IPS DF 4.7 (cell line): Measurements from ENCODE around the gene CACTIN.
"Not testable (repeated sequence)": the region's sequence is repeated elsewhere in the genome, so short reads cannot be mapped to it uniquely, and the experiment has no call there.

ENCODE experiments used
- DNase-seq: peaks from one replicate; pipeline ENCODE4 v3.0.0-alpha.2; 2013; ENCODE audit warnings: low spot score; ENCODE audit errors: extremely low read depth

Gene CACTIN

GRCh38 chr19:3626473-3627350 is at the start of gene CACTIN:
Gene CACTIN, minus strand, starts transcription at chr19:3626790. Its CDS starts 28 bp downstream, at chr19:3626762.
- peak; percentile 83 for DNase-seq

DNA sequence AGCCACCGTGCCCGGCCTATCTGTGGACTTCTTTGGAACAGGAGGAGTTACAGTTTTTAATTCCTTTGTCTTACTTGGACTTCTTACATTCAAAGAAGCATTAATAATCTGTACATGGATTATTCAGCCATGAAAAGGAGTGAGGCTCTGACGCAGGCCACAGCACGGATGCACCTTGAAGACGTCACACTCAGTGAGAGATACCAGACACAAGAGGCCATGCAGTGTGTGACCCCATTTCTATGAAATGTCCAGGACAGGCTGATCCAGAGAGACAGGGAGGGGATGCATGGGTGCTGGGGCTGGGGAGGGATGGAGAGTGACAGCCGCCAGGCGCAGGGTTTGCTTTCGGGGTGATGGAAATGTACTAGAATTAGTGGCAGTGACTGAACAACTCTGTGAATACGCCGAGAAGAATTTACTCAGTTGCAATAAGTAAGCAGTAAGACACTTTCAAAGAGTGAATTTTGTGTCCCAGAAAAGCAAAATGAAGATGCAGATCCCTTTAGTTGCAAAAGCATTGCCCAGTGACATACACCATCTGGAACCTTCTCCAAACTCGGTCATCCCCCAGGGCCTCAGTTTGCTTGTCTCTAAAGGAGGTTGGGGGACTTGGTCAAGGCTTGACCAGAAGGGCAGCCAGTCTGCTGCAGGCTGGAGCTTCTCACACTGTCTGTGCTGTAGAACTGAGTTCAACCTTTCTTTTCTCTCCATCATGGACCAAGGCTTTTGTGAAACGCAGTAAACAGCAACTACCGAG is 48.4 kb upstream of the CACTIN start:
- DNase-seq, result no peak

DNA sequence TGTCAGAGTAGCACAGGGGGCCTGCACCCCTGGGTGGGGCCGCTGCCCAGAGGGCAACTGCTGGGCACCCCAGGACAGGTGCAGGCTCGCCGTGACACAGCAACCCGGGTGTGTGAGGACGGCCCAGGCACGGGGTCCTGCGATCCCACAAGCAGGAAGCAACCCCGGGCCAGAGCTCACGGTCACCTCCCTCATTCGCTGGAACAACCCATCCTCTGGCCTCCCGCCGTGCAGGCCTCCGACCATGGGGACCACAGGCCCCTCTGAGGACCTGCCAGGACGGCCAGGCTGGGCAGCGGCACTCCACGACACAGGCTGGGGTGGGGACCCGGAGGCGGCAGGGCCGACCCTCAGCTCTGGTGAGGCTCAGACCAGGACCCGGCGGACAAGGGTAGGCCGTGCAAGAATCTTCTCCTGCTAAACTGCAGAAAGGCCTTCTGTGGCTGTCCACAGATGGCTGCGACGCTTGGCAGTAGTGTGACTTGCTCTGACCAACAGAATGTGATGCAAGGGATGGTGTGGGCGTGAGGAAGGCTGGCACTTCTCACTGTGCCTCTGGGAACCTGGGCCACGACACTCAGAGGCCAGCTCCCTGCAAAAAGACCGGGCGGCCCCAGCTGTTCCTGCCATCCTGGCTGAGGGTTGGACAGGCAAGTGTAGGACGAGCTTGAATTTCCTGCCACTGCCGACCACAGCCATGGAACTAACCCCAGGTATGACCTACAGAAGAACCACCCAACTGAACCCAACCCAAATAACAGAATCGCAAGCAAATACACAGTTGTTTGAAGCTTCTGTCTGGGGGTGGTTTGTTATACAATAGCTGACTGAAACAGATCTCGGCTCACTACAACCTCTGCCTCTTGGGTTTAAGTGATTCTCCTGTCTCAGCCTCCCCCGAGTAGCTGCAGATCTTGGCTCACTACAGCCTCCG is 47.2 kb upstream of the CACTIN start:
- no peak for DNase-seq

DNA sequence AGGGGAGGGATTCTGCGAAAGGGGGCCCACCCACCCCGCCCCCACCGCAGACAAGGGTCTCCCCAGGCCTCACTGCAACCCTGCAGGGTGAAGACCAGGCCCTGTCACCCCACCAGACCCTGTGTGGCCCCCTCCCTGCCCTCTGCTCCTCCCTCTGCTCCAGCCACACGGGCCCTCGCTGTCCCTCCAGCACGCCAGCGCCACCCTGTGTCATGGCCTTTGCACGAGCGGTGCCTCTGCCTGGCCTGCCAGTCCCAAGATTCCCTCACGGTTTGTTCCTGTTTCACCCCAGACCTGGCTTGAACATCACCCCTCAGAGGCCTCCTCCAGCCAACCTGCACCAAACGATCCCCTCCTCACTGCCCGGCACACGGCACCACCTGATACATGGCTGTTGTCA is 46.4 kb upstream of the CACTIN start:
- no peak for DNase-seq

- no peak for DNase-seq
These were observed 46.0 kb upstream of the CACTIN start for GRCh38 chr19:3672575-3672948.

GRCh38 chr19:3671680-3672574 is 45.3 kb upstream of the CACTIN start:
- no peak for DNase-seq

DNA sequence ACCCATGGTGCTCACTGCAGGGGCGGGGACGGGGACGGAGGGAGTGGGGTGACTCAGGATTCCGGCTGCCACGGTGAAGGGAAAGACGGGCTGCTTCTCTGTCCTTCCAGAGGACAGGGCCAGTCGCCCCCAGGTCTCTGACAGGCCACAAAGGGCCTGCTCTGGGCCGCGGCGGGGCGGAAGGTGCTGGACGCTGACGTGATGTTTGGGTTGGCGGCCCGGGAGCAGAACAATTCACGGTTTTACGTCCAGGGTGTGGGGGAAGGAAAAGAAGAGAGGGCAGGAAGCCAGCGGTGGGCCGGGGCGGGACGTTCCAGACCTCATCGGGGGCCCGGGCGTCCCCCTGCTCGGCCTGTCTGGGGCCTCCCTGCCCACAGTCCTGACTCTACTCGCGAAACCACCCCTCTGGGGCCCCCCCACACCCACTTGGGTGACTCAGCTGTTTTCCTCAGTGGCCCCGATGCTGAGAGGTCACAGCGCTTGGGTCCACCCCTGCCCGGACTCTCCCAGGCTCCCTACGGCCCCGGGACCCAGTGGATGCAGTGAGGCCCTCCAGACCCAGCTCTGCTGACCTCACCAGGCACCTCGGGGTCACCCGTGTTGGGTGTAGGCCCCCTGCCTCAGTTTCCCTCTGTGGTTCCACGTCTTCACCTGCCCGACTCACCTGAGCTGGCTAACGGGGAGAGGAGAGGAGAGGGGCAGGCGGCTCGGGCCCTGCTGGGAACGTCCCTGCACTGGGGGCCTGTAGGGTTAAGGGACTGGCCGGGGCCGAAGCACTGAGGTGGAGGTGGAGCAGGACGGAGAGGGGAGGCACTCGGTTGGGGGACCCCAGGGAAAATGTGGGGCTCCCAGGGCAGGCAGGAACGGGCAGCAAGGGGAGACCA is 44.4 kb upstream of the CACTIN start:
- DNase-seq, result no peak

- DNase-seq, result no peak
These were observed 43.6 kb upstream of the CACTIN start for GRCh38 chr19:3669947-3670795.

DNA sequence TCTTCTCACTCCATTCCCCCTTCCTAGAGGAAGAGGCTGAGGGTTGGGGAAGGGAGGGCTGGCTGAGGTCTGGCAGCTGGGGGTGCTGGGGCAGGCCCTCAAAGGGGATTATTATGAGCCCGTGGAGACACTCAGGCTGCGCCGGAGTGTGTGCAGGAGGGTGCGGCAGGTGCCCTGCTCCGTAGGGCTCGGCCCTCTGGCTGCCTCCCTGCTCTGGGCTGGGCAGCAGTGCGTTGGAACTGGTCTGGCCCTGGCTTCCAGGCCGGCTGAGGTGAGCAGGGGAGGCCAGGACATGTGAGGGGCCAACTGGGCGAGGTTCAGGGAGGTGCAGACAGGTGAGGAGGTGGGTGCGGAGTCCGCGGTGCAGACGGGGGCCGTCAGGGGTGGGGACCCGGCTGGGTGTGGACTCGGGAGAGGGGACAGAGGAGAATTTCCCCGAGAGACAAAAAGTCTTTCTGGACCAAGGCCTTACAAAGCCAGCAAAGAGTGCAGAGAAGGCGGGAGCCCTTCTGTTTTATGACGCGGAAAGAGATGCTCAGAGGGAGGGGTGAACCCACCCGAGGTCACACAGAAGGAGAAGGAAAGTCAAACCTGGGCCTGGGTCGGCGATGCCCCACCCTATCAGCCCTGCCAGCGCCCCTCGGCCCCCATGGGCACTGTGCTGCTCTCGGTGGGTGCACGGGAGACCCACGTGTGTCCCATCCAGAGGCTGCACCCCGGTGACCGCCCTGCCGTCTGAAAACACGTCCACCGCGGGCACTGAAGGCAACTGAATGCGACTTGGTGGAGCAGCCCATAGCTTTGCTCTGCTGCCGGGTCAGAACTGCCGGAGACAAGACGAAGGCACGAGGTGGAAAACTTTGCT is 42.7 kb upstream of the CACTIN start:
- no peak for DNase-seq

- no peak for DNase-seq
These were observed 41.9 kb upstream of the CACTIN start for GRCh38 chr19:3668331-3669081.

DNA sequence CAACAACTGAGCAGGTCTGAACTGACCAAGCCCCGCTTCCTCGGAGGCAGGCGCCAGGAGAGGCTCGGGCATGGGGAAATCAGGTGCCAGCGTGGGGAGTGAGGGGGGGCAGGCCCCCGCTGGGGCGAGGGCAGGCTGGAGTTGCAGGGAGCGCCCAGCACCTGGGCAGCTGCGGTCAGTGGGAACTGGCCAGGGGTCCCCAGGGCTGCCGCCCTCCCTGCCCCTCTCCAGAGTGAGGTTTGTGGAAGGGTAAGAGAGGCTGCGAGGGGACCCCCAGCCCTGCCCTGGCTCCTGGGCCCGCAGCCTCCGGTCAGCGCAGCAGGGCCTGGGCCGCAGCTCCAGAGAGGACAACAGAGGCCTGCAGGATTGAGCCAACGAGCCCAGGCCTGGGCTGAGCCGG is 41.2 kb upstream of the CACTIN start:
- no peak for DNase-seq

- DNase-seq, result no peak
These were observed 40.5 kb upstream of the CACTIN start for GRCh38 chr19:3667037-3667638.

DNA sequence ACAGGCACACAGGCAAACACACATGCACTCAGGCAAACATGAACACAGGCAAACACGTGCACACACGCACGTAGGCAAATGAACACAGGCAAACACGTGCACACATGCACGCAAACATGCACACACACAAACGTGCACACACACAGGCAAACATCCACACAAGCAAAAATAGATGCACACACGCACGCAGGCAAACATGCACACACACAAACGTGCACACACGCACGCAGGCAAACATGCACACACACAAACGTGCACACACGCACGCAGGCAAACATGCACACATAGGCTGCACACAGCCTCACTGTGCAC is 39.9 kb upstream of the CACTIN start:
- not testable (repeated sequence) for DNase-seq

DNA sequence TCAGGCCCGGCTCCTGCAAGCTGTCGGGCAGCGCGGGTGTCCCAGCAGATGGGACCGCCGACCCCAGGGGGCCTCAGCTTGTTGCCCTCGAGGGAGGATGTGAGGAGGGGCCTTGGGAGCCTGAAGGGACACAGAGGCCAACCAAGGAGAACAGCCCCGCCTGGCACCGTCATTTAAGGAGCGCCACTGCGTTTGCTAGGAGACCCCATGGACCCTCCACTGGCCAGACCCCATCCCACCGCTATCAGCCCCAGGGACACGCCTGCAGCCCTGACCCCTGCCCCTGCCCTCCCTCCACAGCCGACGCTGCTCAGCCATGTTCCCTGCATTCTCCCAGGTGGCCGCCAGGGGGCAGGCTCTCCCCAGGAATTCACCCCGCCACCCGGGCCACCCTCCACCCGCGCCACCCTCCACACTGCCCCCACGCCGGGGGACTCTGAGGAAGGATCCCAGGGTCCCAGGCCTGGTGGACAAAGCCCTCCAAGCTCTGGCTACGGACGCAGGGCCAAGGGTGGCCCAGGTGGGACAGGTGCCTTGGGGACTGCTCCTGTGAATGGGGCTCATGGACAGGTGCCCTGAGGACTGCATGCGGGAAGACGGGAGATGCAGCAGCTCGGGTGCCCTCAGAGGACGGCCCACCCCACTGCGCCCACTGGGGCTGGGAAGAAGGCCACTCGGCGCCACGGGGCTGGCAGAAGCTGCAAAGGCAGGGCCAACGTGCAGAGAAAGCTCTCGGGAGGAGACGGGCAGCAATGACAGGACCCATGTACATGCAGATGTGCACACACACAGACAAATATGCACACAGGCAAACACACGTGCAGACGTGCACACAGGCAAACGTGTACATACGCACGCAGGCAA is 39.3 kb upstream of the CACTIN start:
- no peak for DNase-seq

DNA sequence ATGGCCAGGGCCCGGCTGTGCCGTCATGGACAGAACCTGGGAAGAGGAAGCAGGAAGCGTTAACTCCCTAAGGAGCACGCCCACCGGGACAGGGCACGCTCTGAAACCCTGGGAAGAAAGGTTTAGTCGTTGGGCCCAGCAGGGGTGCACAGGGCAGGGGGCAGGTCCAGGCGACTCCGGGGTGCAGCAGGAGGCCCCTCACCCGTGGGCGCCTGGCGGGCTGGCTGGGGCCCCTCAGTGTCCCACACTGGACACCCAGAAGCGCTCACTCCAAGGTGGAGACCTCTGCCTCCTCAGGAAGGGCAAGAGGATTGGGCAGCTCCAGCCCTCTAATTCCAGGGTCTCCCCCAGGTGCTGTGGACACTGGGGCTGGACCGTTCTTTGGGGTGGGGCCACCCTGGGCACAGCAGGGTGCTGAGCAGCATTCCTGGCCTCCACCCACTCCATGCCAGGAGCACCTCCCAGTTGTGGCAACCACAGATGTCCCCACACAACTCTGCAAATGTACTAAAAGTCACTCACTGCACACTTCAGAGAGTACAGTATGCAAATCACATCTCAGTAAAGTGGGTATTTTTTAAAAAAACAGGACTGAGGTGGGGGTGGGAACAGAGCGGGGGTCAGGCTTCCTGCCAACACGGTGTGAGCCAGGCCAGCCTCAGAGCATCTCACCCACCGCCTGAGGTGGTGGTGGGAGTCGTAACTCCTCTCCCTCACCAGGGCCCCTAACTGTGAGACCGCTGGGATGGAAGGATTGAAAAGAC is 38.5 kb upstream of the CACTIN start:
- DNase-seq, result no peak
